HepG2 (cell line): ENCODE results near the gene LRRC53. TPM values are rescaled to one million over a fixed set of nuclear protein-coding genes. Genes with fewer than 3 reads are reported as not detected.

Experiments used
- ATAC-seq: fragments of 200-7000 bp; cut with Tn5 transposase; 3 replicates; pipeline ENCODE4 v1.9.1; 2020; ENCODE audit warnings: mild to moderate bottlenecking, moderate library complexity
- BruUV-seq: library from RNA; stranded (reverse); fragments of 400-500 nt; replicated peaks from 2 replicates; lab custom pipeline; 2021; lab: Mats Ljungman, UMichigan
- CTCF ChIA-PET: fragments of 300-600 bp; formaldehyde crosslinking; extraction: SDS; loops from one replicate; lab custom pipeline; 2021; ENCODE audit warnings: low total read pairs, inconsistent platforms, low intra/inter-chr PET ratio; lab: Yijun Ruan, JAX
- POLR2A ChIA-PET: fragments of 350-600 bp; sonication (Branson Sonifier 250); formaldehyde crosslinking; loops from one replicate; lab custom pipeline; 2020; ENCODE audit warnings: antibody characterized with exemption, inconsistent platforms; lab: Yijun Ruan, JAX
- DNase-seq: peaks from one replicate; pipeline ENCODE4 v3.0.0-alpha.2; 2015; ENCODE audit warnings: low spot score
- FAIRE-seq: peaks from 3 replicates; lab custom pipeline; 2011; peaks lifted over from hg19 to GRCh38; lab: Jason Lieb, UNC
- H2AFZ ChIP-seq: one replicate; pipeline ENCODE4 v1.6.1; 2011; ENCODE audit warnings: low read length, inconsistent platforms
- H3K27ac ChIP-seq: fragments of 300-600 bp; 3 replicates; pipeline ENCODE4 v1.8.0; 2011; ENCODE audit warnings: mixed run types, mild to moderate bottlenecking, mixed read lengths, low read length, inconsistent platforms; ENCODE audit not compliant: insufficient read depth; ENCODE audit errors: extremely low read length
- H3K27me3 ChIP-seq, 2 experiments: fragments of 200-600 bp in 1 of 2; 2 replicates in 1 of 2; 3 replicates in 1 of 2; pipeline versions ENCODE4 v1.6.0 to v1.8.0; 2011; ENCODE audit warnings: low read length in 2 of 2, mild to moderate bottlenecking in 2 of 2, moderate library complexity in 2 of 2, inconsistent platforms in 1 of 2; ENCODE audit not compliant: insufficient read depth in 2 of 2, control insufficient read depth in 1 of 2
- H3K36me3 ChIP-seq, 2 experiments: fragments of 200-600 bp in 1 of 2; replicated peaks in 1 of 2; 2 replicates in 1 of 2; 3 replicates in 1 of 2; pipeline versions ENCODE4 v1.5.1 to v1.8.0; 2011; ENCODE audit warnings: low read length in 2 of 2, inconsistent platforms in 1 of 2; ENCODE audit not compliant: insufficient read depth in 2 of 2, control insufficient read depth in 1 of 2
- H3K4me1 ChIP-seq: 2 replicates; pipeline ENCODE4 v1.5.1; 2012; ENCODE audit warnings: low read length, inconsistent platforms; ENCODE audit not compliant: insufficient read depth
- H3K4me2 ChIP-seq: 2 replicates; pipeline ENCODE4 v1.6.0; 2011; ENCODE audit warnings: low read depth, low read length, inconsistent platforms
- H3K4me3 ChIP-seq, 3 experiments: fragments of 200-600 bp in 1 of 3; sonication (generic), shearing (Covaris generic) in 1 of 3; replicated peaks in 1 of 3; 2 replicates each; pipeline ENCODE4 v1.5.1; 2011 to 2016; ENCODE audit warnings: low read length in 3 of 3, inconsistent platforms in 2 of 3, low read depth in 2 of 3, mild to moderate bottlenecking in 2 of 3, control low read depth in 1 of 3, mixed read lengths in 1 of 3; ENCODE audit not compliant: insufficient read depth in 1 of 3
- H3K79me2 ChIP-seq: one replicate; pipeline ENCODE4 v1.6.1; 2011; ENCODE audit warnings: low read length, inconsistent platforms; ENCODE audit not compliant: insufficient read depth
- H3K9ac ChIP-seq: 2 replicates; pipeline ENCODE4 v1.6.0; 2011; ENCODE audit warnings: mild to moderate bottlenecking, low read depth, low read length, inconsistent platforms; ENCODE audit not compliant: insufficient read depth
- H3K9me3 ChIP-seq: 2 replicates; pipeline ENCODE4 v1.5.1; 2012; ENCODE audit warnings: mild to moderate bottlenecking, low read length
- H4K20me1 ChIP-seq: 2 replicates; pipeline ENCODE4 v1.6.0; 2011; ENCODE audit warnings: inconsistent platforms, mild to moderate bottlenecking, low read length, moderate library complexity; ENCODE audit not compliant: insufficient read depth
- ARNT ChIP-seq: fragments of 450-650 bp; IDR thresholded peaks from 2 replicates; pipeline ENCODE4 v1.6.1; 2017
- ETV6 ChIP-seq: sonication (generic); formaldehyde crosslinking; conservative IDR thresholded peaks from 2 replicates; pipeline ENCODE4 v1.4.0; 2020; ENCODE audit warnings: missing genetic modification reagents
- ISX ChIP-seq: sonication (generic); formaldehyde crosslinking; conservative IDR thresholded peaks from 2 replicates; pipeline ENCODE4 v1.5.0; 2020; ENCODE audit warnings: missing genetic modification reagents
- MEIS1 ChIP-seq: sonication (generic); formaldehyde crosslinking; IDR thresholded peaks from 2 replicates; pipeline ENCODE4 v1.9.0; 2021; ENCODE audit warnings: mild to moderate bottlenecking, missing genetic modification reagents, moderate library complexity, borderline replicate concordance
- MTA3 ChIP-seq: sonication (generic); formaldehyde crosslinking; IDR thresholded peaks from 2 replicates; pipeline ENCODE4 v1.4.0; 2020; ENCODE audit warnings: missing genetic modification reagents
- ONECUT2 ChIP-seq: sonication (generic); formaldehyde crosslinking; IDR thresholded peaks from 2 replicates; pipeline ENCODE4 v1.4.0; 2020; ENCODE audit warnings: missing genetic modification reagents
- TMF1 ChIP-seq: sonication (generic); formaldehyde crosslinking; IDR thresholded peaks from 2 replicates; pipeline ENCODE4 v1.8.1; 2022; ENCODE audit warnings: low read depth, missing genetic modification reagents
- ZBTB20 ChIP-seq: sonication (generic); formaldehyde crosslinking; IDR thresholded peaks from 2 replicates; pipeline ENCODE4 v1.8.1; 2023; ENCODE audit warnings: missing genetic modification reagents, low read depth, mild to moderate bottlenecking, borderline replicate concordance
- ZBTB38 ChIP-seq: sonication (generic); formaldehyde crosslinking; IDR thresholded peaks from 2 replicates; pipeline ENCODE4 v1.5.1; 2020; ENCODE audit warnings: mild to moderate bottlenecking, missing genetic modification reagents
- ZBTB7B ChIP-seq: sonication (generic); formaldehyde crosslinking; IDR thresholded peaks from 2 replicates; pipeline ENCODE4 v1.4.0; 2020; ENCODE audit warnings: missing genetic modification reagents
- ZNF160 ChIP-seq: sonication (generic); formaldehyde crosslinking; IDR thresholded peaks from 2 replicates; pipeline ENCODE4 v1.8.0; 2022; ENCODE audit warnings: mild to moderate bottlenecking, inconsistent platforms, missing genetic modification reagents
- ZSCAN25 ChIP-seq: sonication (generic); formaldehyde crosslinking; IDR thresholded peaks from 2 replicates; pipeline ENCODE4 v1.8.0; 2022; ENCODE audit warnings: mild to moderate bottlenecking, missing genetic modification reagents
- WGBS: methylation state at CpG from one replicate; pipeline ENCODE4 v1.1.6; 2017; ENCODE audit warnings: low lambda C conversion rate; 5-methylcytosine and 5-hydroxymethylcytosine counted together
- in situ Hi-C: cut with HindIII; loops from 2 replicates; pipeline ENCODE4 v1.10.0; 2017; ENCODE audit warnings: low pct_unique_long_range_greater_than_20kb; ENCODE audit not compliant: extremely low pct_ligation_motif_present
- intact Hi-C: fragments of 100-400 bp; cut with micrococcal nuclease; formaldehyde crosslinking; loops from one replicate; pipeline ENCODE4 v1.10.0; 2022; ENCODE audit not compliant: unreplicated experiment
- polyA plus RNA-seq, 8 experiments: library from polyadenylated mRNA; depleted of rRNA in 3 of 8; stranded (reverse) in 7 of 8; unstranded in 1 of 8; fragments of >200 nt; fragmentation: Illumina TruSeq in 4 of 8; extraction: Trizol in 4 of 8; gene quantifications; 2 replicates each; pipeline versions ENCODE4 v1.2.1 to v1.2.3, GENCODE V29; 2011 to 2016; ENCODE audit warnings: low read depth in 4 of 8, missing spikeins in 1 of 8, mixed read lengths in 1 of 8; ENCODE audit not compliant: insufficient read depth in 1 of 8
- total RNA-seq, 5 experiments: library from RNA; depleted of rRNA; stranded (reverse); fragments of >200 nt; fragmentation: Illumina TruSeq; extraction: Trizol; gene quantifications; 2 replicates each; pipeline ENCODE4 v1.2.3, GENCODE V29; 2016; ENCODE audit warnings: low read depth in 1 of 5
- TF ChIP-seq, protein P1 (sequence below): IDR thresholded peaks from 2 replicates; pipeline ENCODE4 v1.4.0; 2020; ENCODE audit warnings: mild to moderate bottlenecking, missing genetic modification reagents
- TF ChIP-seq, protein P2 (sequence below): sonication (generic); formaldehyde crosslinking; IDR thresholded peaks from 2 replicates; pipeline ENCODE4 v1.5.0; 2020; ENCODE audit warnings: mild to moderate bottlenecking, missing genetic modification reagents, borderline replicate concordance

LRRC53 gene
- total and polyA plus RNA-seq, 2 of the 13 experiments (the other 11 are each of a cell fraction or from before 2014, with no cell fraction given) = not detected

DNA sequence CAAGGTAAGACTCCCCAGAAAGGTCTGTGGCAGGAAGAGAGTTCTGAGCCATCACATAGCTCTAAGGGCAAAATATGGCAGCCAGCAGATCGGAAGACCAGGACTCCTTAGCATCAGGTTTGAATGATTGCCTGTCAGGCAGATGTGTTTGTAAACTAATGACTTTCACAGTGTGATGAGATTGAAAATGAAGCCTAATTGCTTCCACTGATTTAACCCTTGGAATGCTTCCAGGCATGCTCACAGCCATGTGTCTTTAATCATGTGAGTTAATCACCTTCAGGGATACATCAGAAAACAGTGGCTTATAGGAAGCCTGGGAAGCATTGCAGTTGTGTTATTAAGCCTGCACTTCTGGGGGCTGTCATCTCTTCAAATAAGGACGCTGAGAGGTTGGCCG is 82.8 kb downstream of the LRRC53 start (continued):
- TF ChIP-seq, protein P1, sequence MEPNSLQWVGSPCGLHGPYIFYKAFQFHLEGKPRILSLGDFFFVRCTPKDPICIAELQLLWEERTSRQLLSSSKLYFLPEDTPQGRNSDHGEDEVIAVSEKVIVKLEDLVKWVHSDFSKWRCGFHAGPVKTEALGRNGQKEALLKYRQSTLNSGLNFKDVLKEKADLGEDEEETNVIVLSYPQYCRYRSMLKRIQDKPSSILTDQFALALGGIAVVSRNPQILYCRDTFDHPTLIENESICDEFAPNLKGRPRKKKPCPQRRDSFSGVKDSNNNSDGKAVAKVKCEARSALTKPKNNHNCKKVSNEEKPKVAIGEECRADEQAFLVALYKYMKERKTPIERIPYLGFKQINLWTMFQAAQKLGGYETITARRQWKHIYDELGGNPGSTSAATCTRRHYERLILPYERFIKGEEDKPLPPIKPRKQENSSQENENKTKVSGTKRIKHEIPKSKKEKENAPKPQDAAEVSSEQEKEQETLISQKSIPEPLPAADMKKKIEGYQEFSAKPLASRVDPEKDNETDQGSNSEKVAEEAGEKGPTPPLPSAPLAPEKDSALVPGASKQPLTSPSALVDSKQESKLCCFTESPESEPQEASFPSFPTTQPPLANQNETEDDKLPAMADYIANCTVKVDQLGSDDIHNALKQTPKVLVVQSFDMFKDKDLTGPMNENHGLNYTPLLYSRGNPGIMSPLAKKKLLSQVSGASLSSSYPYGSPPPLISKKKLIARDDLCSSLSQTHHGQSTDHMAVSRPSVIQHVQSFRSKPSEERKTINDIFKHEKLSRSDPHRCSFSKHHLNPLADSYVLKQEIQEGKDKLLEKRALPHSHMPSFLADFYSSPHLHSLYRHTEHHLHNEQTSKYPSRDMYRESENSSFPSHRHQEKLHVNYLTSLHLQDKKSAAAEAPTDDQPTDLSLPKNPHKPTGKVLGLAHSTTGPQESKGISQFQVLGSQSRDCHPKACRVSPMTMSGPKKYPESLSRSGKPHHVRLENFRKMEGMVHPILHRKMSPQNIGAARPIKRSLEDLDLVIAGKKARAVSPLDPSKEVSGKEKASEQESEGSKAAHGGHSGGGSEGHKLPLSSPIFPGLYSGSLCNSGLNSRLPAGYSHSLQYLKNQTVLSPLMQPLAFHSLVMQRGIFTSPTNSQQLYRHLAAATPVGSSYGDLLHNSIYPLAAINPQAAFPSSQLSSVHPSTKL = no peak

DNA sequence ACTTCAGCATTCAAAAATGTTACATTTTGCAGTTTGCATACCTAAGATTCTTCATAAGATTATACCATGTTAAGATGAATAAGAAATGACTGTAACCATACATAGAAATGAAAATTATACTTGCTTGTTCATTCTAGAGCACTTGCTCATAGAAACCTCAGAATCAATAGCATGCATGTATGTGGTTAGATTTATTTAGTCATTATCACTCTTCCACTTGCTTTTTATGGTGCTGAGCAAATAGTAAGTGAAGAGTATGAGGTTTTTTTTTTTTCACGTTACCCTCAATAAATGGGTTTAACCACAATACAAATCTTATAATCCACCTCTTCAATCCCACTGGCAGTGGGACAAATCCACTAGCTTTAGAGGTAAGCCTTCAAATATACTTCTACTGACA is 84.7 kb downstream of the LRRC53 start:
- Histone ChIP-seq H3K27ac (no peak overlapping the region), H3K36me3 (no peaks in the 10 kb centered on the region), H4K20me1 (no peaks in the 10 kb centered on the region), H3K4me1 (no peaks in the 10 kb centered on the region)
- CTCF ChIA-PET = no interaction called here
- no TSS peak for BruUV-seq
- ATAC-seq = no peak
- intact Hi-C loops = no loop called here
- TF ChIP-seq ARNT = no peak
- TF ChIP-seq ONECUT2 = no peak
- TF ChIP-seq ZSCAN25 = no peak
- TF ChIP-seq ZNF160 (CRISPR knock-in tag) = no peak
- TF ChIP-seq MTA3 (CRISPR knock-in tag) = no peak
- TF ChIP-seq ISX (CRISPR knock-in tag) = no peak
- TF ChIP-seq ZBTB20 (CRISPR knock-in tag) = no peak
- TF ChIP-seq ETV6 (CRISPR knock-in tag) = no peak
- no peak for TF ChIP-seq ZBTB38
- TF ChIP-seq, protein P2, sequence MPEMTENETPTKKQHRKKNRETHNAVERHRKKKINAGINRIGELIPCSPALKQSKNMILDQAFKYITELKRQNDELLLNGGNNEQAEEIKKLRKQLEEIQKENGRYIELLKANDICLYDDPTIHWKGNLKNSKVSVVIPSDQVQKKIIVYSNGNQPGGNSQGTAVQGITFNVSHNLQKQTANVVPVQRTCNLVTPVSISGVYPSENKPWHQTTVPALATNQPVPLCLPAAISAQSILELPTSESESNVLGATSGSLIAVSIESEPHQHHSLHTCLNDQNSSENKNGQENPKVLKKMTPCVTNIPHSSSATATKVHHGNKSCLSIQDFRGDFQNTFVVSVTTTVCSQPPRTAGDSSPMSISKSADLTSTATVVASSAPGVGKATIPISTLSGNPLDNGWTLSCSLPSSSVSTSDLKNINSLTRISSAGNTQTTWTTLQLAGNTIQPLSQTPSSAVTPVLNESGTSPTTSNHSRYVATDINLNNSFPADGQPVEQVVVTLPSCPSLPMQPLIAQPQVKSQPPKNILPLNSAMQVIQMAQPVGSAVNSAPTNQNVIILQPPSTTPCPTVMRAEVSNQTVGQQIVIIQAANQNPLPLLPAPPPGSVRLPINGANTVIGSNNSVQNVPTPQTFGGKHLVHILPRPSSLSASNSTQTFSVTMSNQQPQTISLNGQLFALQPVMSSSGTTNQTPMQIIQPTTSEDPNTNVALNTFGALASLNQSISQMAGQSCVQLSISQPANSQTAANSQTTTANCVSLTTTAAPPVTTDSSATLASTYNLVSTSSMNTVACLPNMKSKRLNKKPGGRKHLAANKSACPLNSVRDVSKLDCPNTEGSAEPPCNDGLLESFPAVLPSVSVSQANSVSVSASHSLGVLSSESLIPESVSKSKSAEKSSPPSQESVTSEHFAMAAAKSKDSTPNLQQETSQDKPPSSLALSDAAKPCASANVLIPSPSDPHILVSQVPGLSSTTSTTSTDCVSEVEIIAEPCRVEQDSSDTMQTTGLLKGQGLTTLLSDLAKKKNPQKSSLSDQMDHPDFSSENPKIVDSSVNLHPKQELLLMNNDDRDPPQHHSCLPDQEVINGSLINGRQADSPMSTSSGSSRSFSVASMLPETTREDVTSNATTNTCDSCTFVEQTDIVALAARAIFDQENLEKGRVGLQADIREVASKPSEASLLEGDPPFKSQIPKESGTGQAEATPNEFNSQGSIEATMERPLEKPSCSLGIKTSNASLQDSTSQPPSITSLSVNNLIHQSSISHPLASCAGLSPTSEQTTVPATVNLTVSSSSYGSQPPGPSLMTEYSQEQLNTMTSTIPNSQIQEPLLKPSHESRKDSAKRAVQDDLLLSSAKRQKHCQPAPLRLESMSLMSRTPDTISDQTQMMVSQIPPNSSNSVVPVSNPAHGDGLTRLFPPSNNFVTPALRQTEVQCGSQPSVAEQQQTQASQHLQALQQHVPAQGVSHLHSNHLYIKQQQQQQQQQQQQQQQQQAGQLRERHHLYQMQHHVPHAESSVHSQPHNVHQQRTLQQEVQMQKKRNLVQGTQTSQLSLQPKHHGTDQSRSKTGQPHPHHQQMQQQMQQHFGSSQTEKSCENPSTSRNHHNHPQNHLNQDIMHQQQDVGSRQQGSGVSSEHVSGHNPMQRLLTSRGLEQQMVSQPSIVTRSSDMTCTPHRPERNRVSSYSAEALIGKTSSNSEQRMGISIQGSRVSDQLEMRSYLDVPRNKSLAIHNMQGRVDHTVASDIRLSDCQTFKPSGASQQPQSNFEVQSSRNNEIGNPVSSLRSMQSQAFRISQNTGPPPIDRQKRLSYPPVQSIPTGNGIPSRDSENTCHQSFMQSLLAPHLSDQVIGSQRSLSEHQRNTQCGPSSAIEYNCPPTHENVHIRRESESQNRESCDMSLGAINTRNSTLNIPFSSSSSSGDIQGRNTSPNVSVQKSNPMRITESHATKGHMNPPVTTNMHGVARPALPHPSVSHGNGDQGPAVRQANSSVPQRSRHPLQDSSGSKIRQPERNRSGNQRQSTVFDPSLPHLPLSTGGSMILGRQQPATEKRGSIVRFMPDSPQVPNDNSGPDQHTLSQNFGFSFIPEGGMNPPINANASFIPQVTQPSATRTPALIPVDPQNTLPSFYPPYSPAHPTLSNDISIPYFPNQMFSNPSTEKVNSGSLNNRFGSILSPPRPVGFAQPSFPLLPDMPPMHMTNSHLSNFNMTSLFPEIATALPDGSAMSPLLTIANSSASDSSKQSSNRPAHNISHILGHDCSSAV = no peak
- no peak for TF ChIP-seq ZBTB7B (CRISPR knock-in tag)
- no peak for TF ChIP-seq TMF1 (CRISPR knock-in tag)
- TF ChIP-seq MEIS1 (CRISPR knock-in tag) = no peak
- TF ChIP-seq, all 625 proteins: peak for 0
- in situ Hi-C loops = no loop called here
- H3K9ac ChIP-seq = no peak overlapping the region
- H3K4me2 ChIP-seq = no peak overlapping the region
- H3K79me2 ChIP-seq = no peaks in the 10 kb centered on the region
- no peaks in the 10 kb centered on the region for H3K27me3 ChIP-seq
- H3K4me3 ChIP-seq = no peak overlapping the region
- no peaks in the 10 kb centered on the region for H3K9me3 ChIP-seq
- 4% methylated on average over 1 of the region's 1 CpG for WGBS
- POLR2A ChIA-PET = no interaction called here
- H2AFZ ChIP-seq = no peak overlapping the region
- DNase-seq = no peak
- no peak for FAIRE-seq
